T-cell (primary cell): ENCODE data around the gene LRP2. TPM values are rescaled to one million over a fixed set of nuclear protein-coding genes. Genes with fewer than 3 reads are reported as not detected.

Experiments
- ATAC-seq, 4 experiments: fragments of 200-7000 bp in 3 of 4; fragments of 150-1000 bp in 1 of 4; cut with Tn5 transposase; replicated peaks in 1 of 4; 1 replicate in 3 of 4; 2 replicates in 1 of 4; pipeline ENCODE4 v1.10.0; 2021; ENCODE audit warnings: moderate library complexity in 3 of 4, mild to moderate bottlenecking in 2 of 4, moderate number of reproducible peaks in 1 of 4
- CTCF ChIA-PET, 2 donors: fragments of 300-600 bp; sonication (Branson Sonifier 250); formaldehyde crosslinking; loops; one replicate each; lab custom pipeline; 2022; ENCODE audit warnings: antibody characterized with exemption in 2 of 2; lab: Charles Lee
- POLR2A ChIA-PET, 2 donors: fragments of 300-600 bp; sonication (Branson Sonifier 250); formaldehyde crosslinking; loops; one replicate each; lab custom pipeline; 2022; ENCODE audit warnings: antibody characterized with exemption in 2 of 2; lab: Charles Lee
- DNase-seq, 35 experiments: peaks; one replicate each; pipeline versions ENCODE4 v3.0.0 to v3.0.0-alpha.2; 2013 to 2023
- H3K27ac ChIP-seq: one replicate; pipeline ENCODE4 v1.5.1; 2013; ENCODE audit warnings: low read length
- H3K27me3 ChIP-seq, 2 experiments: replicated peaks in 1 of 2; 1 replicate in 1 of 2; 2 replicates in 1 of 2; pipeline versions ENCODE4 v1.6.1 to v1.7.0; 2013; ENCODE audit warnings: low read length in 1 of 2, mixed read lengths in 1 of 2; ENCODE audit not compliant: control insufficient read depth in 2 of 2, insufficient read depth in 2 of 2; ENCODE audit errors: extremely low read depth in 1 of 2
- H3K36me3 ChIP-seq, 2 donors: 1 replicate in 1 of 2; 2 replicates in 1 of 2; pipeline versions ENCODE4 v1.6.1 to v1.7.0; 2013; ENCODE audit warnings: low read length in 1 of 2; ENCODE audit not compliant: control insufficient read depth in 2 of 2, insufficient read depth in 1 of 2; ENCODE audit errors: extremely low read depth in 1 of 2
- H3K4me1 ChIP-seq, 2 experiments: 1 replicate in 1 of 2; 2 replicates in 1 of 2; pipeline versions ENCODE4 v1.6.1 to v1.7.0; 2013; ENCODE audit warnings: low read length in 2 of 2, mixed read lengths in 1 of 2; ENCODE audit not compliant: insufficient read depth in 2 of 2, control insufficient read depth in 1 of 2; ENCODE audit errors: extremely low read depth in 1 of 2
- H3K4me3 ChIP-seq, 2 donors: 1 replicate in 1 of 2; 2 replicates in 1 of 2; pipeline versions ENCODE4 v1.5.1 to v1.7.0; 2013; ENCODE audit warnings: mild to moderate bottlenecking in 2 of 2, low read length in 1 of 2, moderate library complexity in 1 of 2; ENCODE audit not compliant: control insufficient read depth in 1 of 2; ENCODE audit errors: extremely low read depth in 1 of 2
- H3K9me3 ChIP-seq: 2 replicates; pipeline ENCODE4 v1.7.0; 2013
- H3K27ac Mint-ChIP-seq, 2 donors: one replicate each; pipeline ENCODE4 v1.8.0; 2020 to 2021; ENCODE audit warnings: mild to moderate bottlenecking in 2 of 2, mixed read lengths in 2 of 2
- H3K27me3 Mint-ChIP-seq, 2 donors: one replicate each; pipeline ENCODE4 v1.8.0; 2021 to 2022; ENCODE audit warnings: mixed read lengths in 2 of 2
- H3K36me3 Mint-ChIP-seq: one replicate; pipeline ENCODE4 v1.8.0; 2021; ENCODE audit warnings: mixed read lengths
- H3K4me1 Mint-ChIP-seq, 3 donors: one replicate each; pipeline ENCODE4 v1.8.0; 2020 to 2022; ENCODE audit warnings: mixed read lengths in 3 of 3, mild to moderate bottlenecking in 1 of 3
- H3K4me3 Mint-ChIP-seq, 3 donors: one replicate each; pipeline ENCODE4 v1.8.0; 2020 to 2022; ENCODE audit warnings: mild to moderate bottlenecking in 3 of 3, mixed read lengths in 3 of 3, moderate library complexity in 3 of 3
- H3K9me3 Mint-ChIP-seq, 3 donors: one replicate each; pipeline ENCODE4 v1.8.0; 2020 to 2022; ENCODE audit warnings: mixed read lengths in 3 of 3
- WGBS: methylation state at CpG from one replicate; pipeline ENCODE4 v1.1.5; 2013; ENCODE audit warnings: missing lambda C conversion rate; ENCODE audit not compliant: insufficient coverage; 5-methylcytosine and 5-hydroxymethylcytosine counted together
- total RNA-seq, 35 experiments: library from RNA in 6 of 35; stranded (reverse) in 6 of 35; fragments of 120-200 nt in 1 of 35; gene quantifications; one replicate each; pipeline versions ENCODE4 v1.2.1 to v1.2.4 and lab custom pipeline; 2013 to 2026

The LRP2 gene
- total RNA-seq, 5 donors from 2014 or later (not counting 1 experiment from before 2014, with no cell fraction given) = 0.03 TPM; not detected in 4

GRCh38 chr2:169114056-169114455 lies 248.3 kb downstream of the LRP2 start:
- H3K36me3 ChIP-seq = no peaks in the 10 kb centered on the region
- peaks cover 0 to 5% of the 10 kb centered on the region in 2 experiments for H3K27me3 ChIP-seq
- ChIA-PET CTCF (interaction anchor here (0.9 to 2.3 kb wide), 4 partner anchors 18 to 28 kb away, joined by 3 to 7 read pairs (median 4); no protein-coding TSS in a partner anchor), POLR2A (no interaction called here)
- Mint-ChIP-seq H3K4me3 (no peak overlapping the region), H3K4me1 (peaks cover 6 to 15% (median 9%) of the 10 kb centered on the region in 3 donors), H3K9me3 (no peaks in the 10 kb centered on the region), H3K36me3 (no peaks in the 10 kb centered on the region), H3K27ac (no peak overlapping the region), H3K27me3 (peaks cover 5 to 17% of the 10 kb centered on the region in 2 donors)
- no peak overlapping the region for H3K27ac ChIP-seq
- DNase-seq = no peak
- no peaks in the 10 kb centered on the region for H3K9me3 ChIP-seq
- WGBS = 87% methylated on average over 3 of the region's 4 CpGs
- H3K4me3 ChIP-seq = no peak overlapping the region
- ATAC-seq = no peak
- peaks cover 0 to 7% of the 10 kb centered on the region in 2 experiments for H3K4me1 ChIP-seq

- H3K36me3 Mint-ChIP-seq = no peaks in the 10 kb centered on the region
- H3K27me3 Mint-ChIP-seq = peaks cover 5 to 17% of the 10 kb centered on the region in 2 donors
- H3K4me3 Mint-ChIP-seq = no peak overlapping the region
- ATAC-seq (no peak), DNase-seq (no peak)
- H3K9me3 ChIP-seq = no peaks in the 10 kb centered on the region
- H3K4me3 ChIP-seq = no peak overlapping the region
- ChIA-PET CTCF (interaction anchor here in 1 of 2 donors (1.7 kb wide), 1 partner anchor 29 kb away, joined by 4 read pairs; no protein-coding TSS in a partner anchor), POLR2A (no interaction called here)
- H3K27ac Mint-ChIP-seq = no peak overlapping the region
- H3K27me3 ChIP-seq = peaks cover 0 to 5% of the 10 kb centered on the region in 2 experiments
- H3K27ac ChIP-seq = no peak overlapping the region
- peaks cover 15 to 27% (median 18%) of the 10 kb centered on the region in 3 donors for H3K4me1 Mint-ChIP-seq
- WGBS = 94% methylated on average over 3 of the region's 6 CpGs
- no peaks in the 10 kb centered on the region for H3K36me3 ChIP-seq
- H3K4me1 ChIP-seq = peaks cover 9 to 14% of the 10 kb centered on the region in 2 experiments
- no peaks in the 10 kb centered on the region for H3K9me3 Mint-ChIP-seq
Measured at GRCh38 chr2:169112841-169113240, 249.5 kb downstream of the LRP2 start.

DNA sequence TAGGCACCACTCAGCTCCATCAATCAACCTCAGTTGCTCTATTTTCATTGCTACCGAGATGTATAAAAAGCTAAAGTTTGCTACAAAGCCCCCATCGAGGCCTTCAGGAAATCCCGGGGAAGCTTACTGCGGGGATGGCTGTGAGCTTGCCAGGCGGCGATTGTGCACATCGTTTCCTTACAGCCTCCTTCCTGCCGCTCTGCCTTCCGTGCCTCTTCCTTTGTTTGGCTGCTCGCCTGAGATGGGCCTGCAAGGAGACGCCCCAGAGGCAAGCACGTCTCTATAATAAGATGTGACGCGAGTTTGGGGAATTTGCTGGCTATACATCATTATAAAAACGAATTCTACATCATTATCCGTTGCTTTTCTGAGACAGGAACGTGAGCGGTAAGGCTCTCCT lies 251.4 kb downstream of the LRP2 start:
- Mint-ChIP-seq H3K4me3 (no peak overlapping the region), H3K36me3 (no peaks in the 10 kb centered on the region), H3K27ac (no peak overlapping the region), H3K4me1 (peaks cover 33 to 43% (median 33%) of the 10 kb centered on the region in 3 donors), H3K9me3 (no peaks in the 10 kb centered on the region), H3K27me3 (peaks cover 0 to 12% of the 10 kb centered on the region in 2 donors)
- Histone ChIP-seq H3K4me1 (peaks cover 28 to 32% of the 10 kb centered on the region in 2 experiments), H3K4me3 (no peak overlapping the region), H3K27ac (no peak overlapping the region), H3K27me3 (peaks cover 0 to 5% of the 10 kb centered on the region in 2 experiments), H3K9me3 (no peaks in the 10 kb centered on the region), H3K36me3 (no peaks in the 10 kb centered on the region)
- WGBS = 80% methylated on average over 18 of the region's 18 CpGs
- ChIA-PET CTCF (interaction anchor here (0.6 to 5.9 kb wide), 8 partner anchors 9 to 775 kb away, joined by 3 to 110 read pairs (median 12); no protein-coding TSS in a partner anchor), POLR2A (no interaction called here)
- ATAC-seq = no peak
- no peak for DNase-seq

DNA sequence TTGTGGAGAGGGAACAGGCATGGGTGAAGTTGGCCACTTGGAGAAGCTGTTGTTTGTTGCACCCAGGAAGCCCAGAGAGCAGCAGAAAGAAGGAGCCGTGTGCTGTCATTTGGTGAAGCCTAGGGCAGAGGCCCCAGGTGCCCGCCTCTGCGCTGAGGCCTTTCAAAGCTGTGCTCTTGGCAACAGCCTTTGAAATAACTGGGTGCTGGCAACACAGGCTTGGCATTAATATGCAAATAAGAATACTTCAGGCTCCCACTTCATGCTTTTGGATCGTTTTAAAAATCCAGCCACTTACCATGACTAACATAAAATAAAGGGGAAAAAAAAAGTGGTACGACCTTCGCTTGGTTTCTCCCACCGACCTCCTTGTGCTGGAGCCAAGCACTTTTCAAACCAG lies 251.9 kb downstream of the LRP2 start:
- Histone ChIP-seq H3K36me3 (no peaks in the 10 kb centered on the region), H3K4me3 (no peak overlapping the region), H3K9me3 (no peaks in the 10 kb centered on the region), H3K4me1 (peaks cover 33 to 35% of the 10 kb centered on the region in 2 experiments), H3K27me3 (peaks cover 0 to 5% of the 10 kb centered on the region in 2 experiments), H3K27ac (no peak overlapping the region)
- ChIA-PET POLR2A (no interaction called here), CTCF (interaction anchor here (0.6 to 5.9 kb wide), 12 partner anchors 9 to 141 kb away, joined by 3 to 110 read pairs (median 6); no protein-coding TSS in a partner anchor)
- ATAC-seq = no peak
- H3K27me3 Mint-ChIP-seq = peaks cover 0 to 11% of the 10 kb centered on the region in 2 donors
- H3K36me3 Mint-ChIP-seq = no peaks in the 10 kb centered on the region
- no peaks in the 10 kb centered on the region for H3K9me3 Mint-ChIP-seq
- 94% methylated on average over 3 of the region's 7 CpGs for WGBS
- DNase-seq = no peak
- H3K4me1 Mint-ChIP-seq = peaks cover 38 to 48% (median 38%) of the 10 kb centered on the region in 3 donors
- H3K27ac Mint-ChIP-seq = no peak overlapping the region
- no peak overlapping the region for H3K4me3 Mint-ChIP-seq

DNA sequence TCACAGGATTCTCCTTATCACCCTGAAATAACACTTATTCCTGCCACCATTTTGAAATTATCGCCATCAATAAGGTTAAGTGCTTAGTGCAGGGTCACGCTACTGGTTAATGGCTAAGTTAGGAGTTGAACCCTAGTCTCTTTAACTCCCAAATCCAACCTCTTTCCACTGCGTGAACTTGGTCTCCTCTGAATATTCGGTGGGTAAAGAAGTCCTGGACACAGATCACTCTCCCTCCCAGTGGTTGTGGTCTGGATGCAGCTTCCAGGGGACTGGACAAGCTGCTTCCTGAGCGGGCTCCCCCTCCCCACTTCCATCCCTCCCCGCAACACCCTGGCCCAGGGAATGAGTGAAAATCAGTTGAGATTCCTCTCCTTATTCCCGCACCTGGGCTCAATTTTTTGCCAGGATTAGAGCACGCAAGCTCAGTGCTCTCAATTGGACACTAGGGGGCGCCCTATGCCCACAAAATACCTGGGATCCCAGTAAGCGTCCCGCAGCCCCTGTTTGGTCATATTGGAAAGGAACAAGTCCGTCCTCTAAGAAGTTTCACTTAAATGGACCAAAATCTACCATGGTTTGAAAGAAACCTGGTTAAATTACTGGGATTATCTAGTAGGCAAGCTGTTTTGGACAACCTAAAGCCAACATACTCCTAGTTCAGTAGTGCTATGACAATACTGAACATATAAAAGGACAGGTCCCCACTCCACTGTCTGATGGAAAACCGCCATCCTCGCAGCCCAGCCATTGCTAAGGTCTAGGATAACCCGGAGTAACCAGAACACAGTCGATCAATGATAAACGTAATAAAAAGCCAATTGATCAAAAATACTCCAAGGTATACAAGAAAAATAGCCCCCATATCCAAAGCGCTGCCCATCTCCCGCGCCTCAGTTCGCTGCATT lies 252.6 kb downstream of the LRP2 start:
- WGBS = 49% methylated on average over 8 of the region's 21 CpGs
- Mint-ChIP-seq H3K4me3 (no peak overlapping the region), H3K9me3 (no peaks in the 10 kb centered on the region), H3K36me3 (no peaks in the 10 kb centered on the region), H3K4me1 (peaks cover 45 to 55% (median 45%) of the 10 kb centered on the region in 3 donors), H3K27ac (no peak overlapping the region), H3K27me3 (peaks cover 0 to 7% of the 10 kb centered on the region in 2 donors)
- H3K4me1 ChIP-seq = peaks cover 35 to 36% of the 10 kb centered on the region in 2 experiments
- CTCF ChIA-PET = interaction anchor here (0.5 to 5.9 kb wide), 29 partner anchors 8 to 835 kb away, joined by 3 to 110 read pairs (median 3); no protein-coding TSS in a partner anchor
- no peaks in the 10 kb centered on the region for H3K9me3 ChIP-seq
- no peak overlapping the region for H3K4me3 ChIP-seq
- no peak overlapping the region for H3K27ac ChIP-seq
- POLR2A ChIA-PET = interaction anchor here (0.5 to 0.7 kb wide), 2 partner anchors 34 to 42 kb away, joined by 3 read pairs; no protein-coding TSS in a partner anchor
- H3K27me3 ChIP-seq = peaks cover 0 to 5% of the 10 kb centered on the region in 2 experiments
- no peaks in the 10 kb centered on the region for H3K36me3 ChIP-seq
- DNase-seq (peak; percentile 17 to 85 (median 63)), ATAC-seq (peak in 1 of 4 experiments; percentile 37)
